Measurements from ENCODE around the gene BIRC6.

BIRC6 gene

GRCh38 chr2:32614084-32614483 is 257.3 kb downstream of the BIRC6 start:
- TF ChIP-seq, protein P1, sequence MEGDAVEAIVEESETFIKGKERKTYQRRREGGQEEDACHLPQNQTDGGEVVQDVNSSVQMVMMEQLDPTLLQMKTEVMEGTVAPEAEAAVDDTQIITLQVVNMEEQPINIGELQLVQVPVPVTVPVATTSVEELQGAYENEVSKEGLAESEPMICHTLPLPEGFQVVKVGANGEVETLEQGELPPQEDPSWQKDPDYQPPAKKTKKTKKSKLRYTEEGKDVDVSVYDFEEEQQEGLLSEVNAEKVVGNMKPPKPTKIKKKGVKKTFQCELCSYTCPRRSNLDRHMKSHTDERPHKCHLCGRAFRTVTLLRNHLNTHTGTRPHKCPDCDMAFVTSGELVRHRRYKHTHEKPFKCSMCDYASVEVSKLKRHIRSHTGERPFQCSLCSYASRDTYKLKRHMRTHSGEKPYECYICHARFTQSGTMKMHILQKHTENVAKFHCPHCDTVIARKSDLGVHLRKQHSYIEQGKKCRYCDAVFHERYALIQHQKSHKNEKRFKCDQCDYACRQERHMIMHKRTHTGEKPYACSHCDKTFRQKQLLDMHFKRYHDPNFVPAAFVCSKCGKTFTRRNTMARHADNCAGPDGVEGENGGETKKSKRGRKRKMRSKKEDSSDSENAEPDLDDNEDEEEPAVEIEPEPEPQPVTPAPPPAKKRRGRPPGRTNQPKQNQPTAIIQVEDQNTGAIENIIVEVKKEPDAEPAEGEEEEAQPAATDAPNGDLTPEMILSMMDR (conservative IDR thresholded peaks at IDR 0.05; ENCODE audit: low read depth): no peak
- no peak for DNase-seq (ENCODE audit: low spot score)
- no peak overlapping the region for H3K27ac ChIP-seq
- CTCF ChIA-PET: no interaction called here
- POLR2A ChIA-PET (ENCODE audit: low non-redundant PET): interaction anchor here (0.7 kb wide), 1 partner anchor 14 kb away, joined by 3 read pairs; the partner anchor contains the start of gene TTC27

DNA sequence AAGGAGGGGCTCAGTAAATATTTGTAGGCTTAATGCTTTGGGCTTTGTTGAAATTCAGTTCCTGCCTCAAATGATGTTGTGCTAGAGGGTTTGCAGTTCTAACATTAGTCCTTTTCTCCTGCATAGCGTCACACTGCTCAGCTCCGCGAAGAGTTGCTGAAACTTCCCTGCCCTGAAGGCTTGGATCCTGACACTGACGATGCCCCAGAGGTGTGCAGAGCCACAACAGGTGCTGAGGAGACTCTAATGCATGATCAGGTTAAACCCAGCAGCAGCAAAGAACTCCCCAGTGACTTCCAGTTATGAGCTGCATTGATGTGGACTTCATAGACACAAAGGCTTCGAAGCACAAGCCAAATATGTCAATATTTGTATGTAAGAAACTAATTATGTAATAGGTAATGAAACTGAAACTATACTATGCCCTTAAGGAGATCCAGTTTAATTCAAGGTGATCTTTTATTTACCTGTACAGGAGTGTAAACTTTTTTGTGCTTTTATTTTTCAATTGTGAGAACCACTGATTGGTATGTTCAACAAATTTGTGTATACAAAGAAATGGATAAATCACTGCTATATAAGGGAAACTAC is 260.9 kb downstream of the BIRC6 start:
- TF ChIP-seq, protein P1 (conservative IDR thresholded peaks at IDR 0.05; ENCODE audit: low read depth): no peak
- DNase-seq (ENCODE audit: low spot score): no peak
- ChIA-PET POLR2A (ENCODE audit: low non-redundant PET) (no interaction called here), CTCF (no interaction called here)
- no peak overlapping the region for H3K27ac ChIP-seq

DNA sequence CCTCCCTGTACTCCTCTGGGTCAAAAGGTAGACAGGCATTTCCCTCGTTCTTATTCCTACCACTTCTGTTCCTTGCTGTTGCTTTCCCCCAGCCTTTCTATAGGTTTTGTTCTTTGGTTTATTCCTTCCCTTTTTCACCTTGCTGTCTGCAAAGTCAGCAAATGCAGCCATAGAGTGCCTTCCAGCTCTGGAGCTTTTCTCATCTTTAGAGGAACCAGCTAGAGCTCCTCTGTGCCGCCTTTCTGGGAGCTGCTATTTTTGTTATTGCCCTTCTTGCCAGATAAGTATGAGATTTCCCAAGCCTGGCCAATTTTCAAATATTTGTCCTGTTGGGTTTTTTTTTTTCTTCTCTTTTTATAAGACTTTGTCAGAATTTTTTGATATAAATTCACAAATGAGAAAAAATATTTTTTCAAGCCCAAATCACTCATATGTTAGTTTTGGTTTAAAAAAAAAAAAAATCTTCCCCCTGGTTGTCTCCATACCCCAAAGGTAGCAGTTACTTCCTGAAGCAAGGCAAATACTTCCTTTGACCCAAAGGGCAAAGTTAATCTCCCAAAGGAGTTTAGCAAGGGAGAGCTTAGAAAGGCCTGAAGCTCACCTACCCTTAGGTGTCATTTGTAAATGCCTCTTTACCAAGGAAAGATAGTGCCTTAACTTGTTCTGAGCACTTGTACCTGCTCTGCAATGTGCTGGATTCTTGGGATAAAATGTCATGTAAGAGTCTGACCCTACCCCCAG is 265.9 kb downstream of the BIRC6 start:
- ChIA-PET POLR2A (ENCODE audit: low non-redundant PET) (no interaction called here), CTCF (interaction anchor here (0.6 kb wide), 1 partner anchor 399 kb away, joined by 3 read pairs; no protein-coding TSS in a partner anchor)
- no peak for DNase-seq (ENCODE audit: low spot score)
- TF ChIP-seq, protein P1 (conservative IDR thresholded peaks at IDR 0.05; ENCODE audit: low read depth): no peak
- H3K27ac ChIP-seq: 0 out of 2 replicates have a peak overlapping the region, but pooled peaks have one; percentile 19

DNA sequence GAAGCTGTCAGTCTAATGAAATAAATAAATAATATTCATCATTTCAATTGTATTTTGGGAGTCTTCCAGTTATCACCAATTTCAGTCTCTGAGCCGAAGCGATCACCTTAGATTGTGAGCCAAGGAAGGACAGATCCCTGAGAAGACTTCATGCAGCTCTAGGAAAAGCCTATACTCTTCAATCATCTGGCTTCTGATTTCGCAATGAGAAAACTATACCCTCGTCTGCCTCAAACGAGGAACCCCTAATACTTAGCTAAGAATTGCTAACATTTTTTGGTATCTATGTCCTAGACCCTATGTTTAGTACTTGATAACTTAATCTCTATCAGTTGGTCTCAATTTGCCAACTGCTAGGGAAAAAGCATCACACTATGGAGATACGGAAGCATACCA is 266.5 kb downstream of the BIRC6 start:
- ChIA-PET CTCF (interaction anchor here (0.6 kb wide), 2 partner anchors 200 to 398 kb away, joined by 3 to 4 read pairs; no protein-coding TSS in a partner anchor), POLR2A (ENCODE audit: low non-redundant PET) (no interaction called here)
- no peak for DNase-seq (ENCODE audit: low spot score)
- TF ChIP-seq, protein P1 (conservative IDR thresholded peaks at IDR 0.05; ENCODE audit: low read depth): no peak
- H3K27ac ChIP-seq: no peak overlapping the region

- no peak for DNase-seq (ENCODE audit: low spot score)
- POLR2A ChIA-PET (ENCODE audit: low non-redundant PET): no interaction called here
- no peak overlapping the region for H3K27ac ChIP-seq
- CTCF ChIA-PET: no interaction called here
- TF ChIP-seq, protein P1 (conservative IDR thresholded peaks at IDR 0.05; ENCODE audit: low read depth): no peak
Observed at GRCh38 chr2:32624812-32625211, 268.0 kb downstream of the BIRC6 start.

- no peak for DNase-seq (ENCODE audit: low spot score)
- no peak overlapping the region for H3K27ac ChIP-seq
- CTCF ChIA-PET: no interaction called here
- POLR2A ChIA-PET (ENCODE audit: low non-redundant PET): no interaction called here
- TF ChIP-seq, protein P1 (conservative IDR thresholded peaks at IDR 0.05; ENCODE audit: low read depth): no peak
Observed at GRCh38 chr2:32626639-32627221, 269.9 kb downstream of the BIRC6 start.
